Activated CD4-positive, alpha-beta T cell treated with anti-CD3 and anti-CD28 coated beads for 36 hours (primary cell): ENCODE results near the gene ZNF679. TPM values are rescaled to one million over a fixed set of nuclear protein-coding genes. Genes with fewer than 3 reads are reported as not detected.
"Not testable (repeated sequence)": the region's sequence is repeated elsewhere in the genome, so short reads cannot be mapped to it uniquely, and the experiment has no call there.

ENCODE experiments used
- ATAC-seq: fragments of 200-7000 bp; cut with Tn5 transposase; one replicate; pipeline ENCODE4 v1.10.0; 2021; ENCODE audit warnings: mild to moderate bottlenecking, moderate library complexity
- CTCF ChIA-PET: fragments of 350-600 bp; sonication (Branson Sonifier 250); formaldehyde crosslinking; loops from one replicate; lab custom pipeline; 2021; ENCODE audit warnings: antibody characterized with exemption; lab: Charles Lee
- POLR2A ChIA-PET: fragments of 350-600 bp; sonication (Branson Sonifier 250); formaldehyde crosslinking; loops from one replicate; lab custom pipeline; 2021; ENCODE audit warnings: antibody characterized with exemption, inconsistent platforms; lab: Charles Lee
- DNase-seq: peaks from one replicate; pipeline ENCODE4 v3.0.0-alpha.2; 2020
- H3K27ac Mint-ChIP-seq: one replicate; pipeline ENCODE4 v1.8.0; 2021; ENCODE audit warnings: mixed read lengths
- H3K27me3 Mint-ChIP-seq: one replicate; pipeline ENCODE4 v1.8.0; 2021; ENCODE audit warnings: mixed read lengths
- H3K36me3 Mint-ChIP-seq: one replicate; pipeline ENCODE4 v1.8.0; 2021; ENCODE audit warnings: low read depth, mixed read lengths
- H3K4me1 Mint-ChIP-seq: one replicate; pipeline ENCODE4 v1.8.0; 2021; ENCODE audit warnings: mixed read lengths
- H3K4me3 Mint-ChIP-seq: one replicate; pipeline ENCODE4 v1.8.0; 2021; ENCODE audit warnings: mild to moderate bottlenecking, moderate library complexity, mixed read lengths
- H3K9me3 Mint-ChIP-seq: one replicate; pipeline ENCODE4 v1.8.0; 2021; ENCODE audit warnings: low read depth, mixed read lengths
- intact Hi-C, 2 experiments: fragments of 100-400 bp; cut with DNase I in 1 of 2; cut with micrococcal nuclease in 1 of 2; formaldehyde crosslinking; loops; one replicate each; pipeline versions ENCODE4 v1.14.2 to v1.15.1; 2022 to 2024; cut with DNase I, micrococcal nuclease
- total RNA-seq, 2 experiments: library from RNA; stranded (reverse); gene quantifications; one replicate each; pipeline ENCODE4 v1.2.3, GENCODE V29; 2021

Gene ZNF679
- total RNA-seq, 2 experiments from 2014 or later: not detected

DNA sequence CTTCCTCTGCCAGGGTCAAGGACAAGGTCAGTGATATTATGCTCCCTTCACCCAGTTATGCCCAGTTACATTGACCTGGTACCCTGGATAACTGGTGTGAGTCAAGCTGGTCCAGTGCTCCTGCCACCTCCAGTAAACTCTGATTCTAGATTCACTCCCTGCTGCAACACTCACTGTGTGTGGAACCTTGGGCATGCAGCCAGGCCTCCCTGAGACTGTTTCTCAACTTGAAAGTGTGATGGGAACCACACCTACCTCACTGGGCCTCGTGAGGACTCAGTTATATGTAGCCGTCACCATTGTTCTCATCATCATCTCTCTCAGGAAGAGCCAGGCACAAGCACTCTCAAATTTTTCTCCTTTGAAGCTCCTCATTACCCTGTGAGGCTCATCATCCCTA is 84.6 kb downstream of the ZNF679 start:
- ChIA-PET POLR2A (no interaction called here), CTCF (no interaction called here)
- intact Hi-C loops: loop anchor here (1.0 to 5.0 kb wide), 5 partner anchors 250 to 1059 kb away; partner anchors contain the start of genes ZNF107 (in 1 of the 2), ZNF680 (in 1 of the 2) and ZNF92 (in 1 of the 2)
- H3K36me3 Mint-ChIP-seq: peaks cover 35% of the 10 kb centered on the region
- peaks cover 35% of the 10 kb centered on the region for H3K4me1 Mint-ChIP-seq
- DNase-seq (peak; percentile 56), ATAC-seq (no peak)
- peak overlapping the region; percentile 89 for H3K4me3 Mint-ChIP-seq
- peak overlapping the region; percentile 99 for H3K27ac Mint-ChIP-seq
- H3K27me3 Mint-ChIP-seq: no peaks in the 10 kb centered on the region
- no peaks in the 10 kb centered on the region for H3K9me3 Mint-ChIP-seq

GRCh38 chr7:64313740-64314491 is 85.6 kb downstream of the ZNF679 start, which contains the start of gene ZNF736:
TSS of gene ZNF736 (plus strand) at chr7:64313961. CDS start at chr7:64314151, 190 bp downstream.
- peak within 1 kb of the TSS; percentile 89 for H3K4me3 Mint-ChIP-seq
- intact Hi-C loops: loop anchor here (1.0 to 5.0 kb wide), 7 partner anchors 249 to 1058 kb away; partner anchors contain the start of genes ZNF107 (in 1 of the 2), ZNF680 (in 1 of the 2) and ZNF92 (in 1 of the 2)
- CTCF ChIA-PET: interaction anchor here (0.7 to 0.8 kb wide), 2 partner anchors 8 to 249 kb away, joined by 3 read pairs; no protein-coding TSS in a partner anchor

GRCh38 chr7:64314566-64314965 is 86.3 kb downstream of the ZNF679 start:
- CTCF ChIA-PET: interaction anchor here (0.8 kb wide), 1 partner anchor 9 kb away, joined by 3 read pairs; no protein-coding TSS in a partner anchor
- Mint-ChIP-seq H3K4me1 (peaks cover 30% of the 10 kb centered on the region), H3K27ac (peak overlapping the region; percentile 99), H3K36me3 (peaks cover 35% of the 10 kb centered on the region), H3K9me3 (peaks cover 3% of the 10 kb centered on the region), H3K4me3 (peak overlapping the region; percentile 89), H3K27me3 (no peaks in the 10 kb centered on the region)
- no peak for ATAC-seq
- peak; percentile 29 for DNase-seq
- intact Hi-C loops: loop anchor here in 1 of 2 experiments (1.0 to 5.0 kb wide), 3 partner anchors 390 to 1058 kb away; partner anchors contain the start of gene ZNF92
- POLR2A ChIA-PET: interaction anchor here (0.6 to 1.4 kb wide), 2 partner anchors 248 to 405 kb away, joined by 3 to 4 read pairs; partner anchors contain the start of gene ZNF680

More at GRCh38 chr7:64313740-64314491, 85.6 kb downstream of the ZNF679 start, which contains the start of gene ZNF736:
- POLR2A ChIA-PET: interaction anchor here (0.6 to 1.4 kb wide), 4 partner anchors 195 to 589 kb away, joined by 3 to 4 read pairs (median 4); partner anchors contain the start of genes ZNF107, ZNF273 and ZNF680
- DNase-seq (peak; percentile 93), ATAC-seq (peak; percentile 100)
- Mint-ChIP-seq H3K27ac (peak within 1 kb of the TSS; percentile 99), H3K9me3 (peaks cover 2% of the 10 kb centered on the region), H3K36me3 (peaks cover 36% of the 10 kb centered on the region), H3K27me3 (no peaks in the 10 kb centered on the region), H3K4me1 (peaks cover 30% of the 10 kb centered on the region)

DNA sequence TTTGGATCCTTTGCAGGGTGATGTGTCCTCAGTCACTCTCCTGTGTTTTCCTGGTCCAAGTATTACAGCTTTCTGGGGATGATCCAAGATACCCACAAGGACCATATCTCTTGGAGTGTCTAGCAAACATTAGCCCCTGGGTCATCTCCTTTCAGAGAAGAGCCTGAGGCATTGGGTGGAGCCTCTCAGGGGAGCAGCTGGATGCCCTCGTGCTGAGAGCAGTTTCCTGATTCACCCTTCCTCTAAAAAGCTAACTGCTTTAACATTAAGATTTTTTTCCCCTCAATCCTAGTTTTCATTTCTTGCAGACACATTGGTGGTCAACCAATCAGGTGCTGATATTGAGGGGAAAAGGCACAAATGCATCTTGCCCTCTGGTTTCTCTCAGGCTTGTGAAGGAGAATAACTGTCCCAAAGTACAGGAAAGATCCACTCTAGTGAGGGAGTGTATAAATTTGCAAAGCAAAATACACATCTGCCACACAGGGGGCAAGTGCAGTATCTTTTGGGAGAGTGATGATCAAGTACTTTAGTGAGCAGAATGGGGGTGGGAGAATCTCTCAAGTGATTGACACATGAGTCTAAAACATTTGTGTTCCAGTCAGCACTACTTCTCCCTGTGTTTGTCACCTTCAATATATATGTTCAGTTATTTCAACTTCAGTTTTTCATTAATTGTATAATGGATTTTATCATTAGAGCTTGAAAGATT is 87.9 kb downstream of the ZNF679 start:
- ATAC-seq, H3K9me3 Mint-ChIP-seq, intact Hi-C loops, H3K27ac Mint-ChIP-seq, H3K27me3 Mint-ChIP-seq, DNase-seq: not testable (repeated sequence)
- Mint-ChIP-seq H3K4me1 (peaks cover 30% of the 10 kb centered on the region), H3K4me3 (peak overlapping the region; percentile 89), H3K36me3 (peaks cover 44% of the 10 kb centered on the region)
- ChIA-PET POLR2A (interaction anchor here (0.7 kb wide), 1 partner anchor 310 kb away, joined by 3 read pairs; no protein-coding TSS in a partner anchor), CTCF (interaction anchor here (2.0 kb wide), 1 partner anchor 9 kb away, joined by 4 read pairs; no protein-coding TSS in a partner anchor)

Other genes starting within 250 kb of the ZNF679 start
- not detected for gene ZNF722, start 229.6 kb upstream of the ZNF679 start, total RNA-seq
- gene ZNF727, start 183.0 kb upstream of the ZNF679 start, total RNA-seq: 1 to 10 TPM in 1 of 2 experiments, under 1 TPM in 1; 0.84 to 1.1 TPM
- gene ZNF735, start 21.3 kb upstream of the ZNF679 start, total RNA-seq: not detected
- 10 to 100 TPM; 23.5 to 25.5 TPM for gene ZNF736, start 85.5 kb downstream of the ZNF679 start, total RNA-seq